Measurements from ENCODE around the gene ATAD3C. TPM values are rescaled to one million over a fixed set of nuclear protein-coding genes. Genes with fewer than 3 reads are reported as not detected.
A peak's percentile ranks its signal among the peaks of the same experiment; 100 is the strongest.
"Not testable (repeated sequence)": the region's sequence is repeated elsewhere in the genome, so short reads cannot be mapped to it uniquely, and the experiment has no call there.

Gene ATAD3C
- total RNA-seq, 2 donors from 2014 or later, result 0.55 TPM

- Histone ChIP-seq H3K9me3 (ENCODE audit: control insufficient read depth, low read length) (no peaks in the 10 kb centered on the region), H3K4me3 (ENCODE audit: low read length) (no peak overlapping the region), H3K27ac (ENCODE audit: low read depth, low read length) (no peak overlapping the region), H3K4me1 (ENCODE audit: control insufficient read depth, insufficient read depth, low read length) (no peaks in the 10 kb centered on the region), H3K36me3 (ENCODE audit: control insufficient read depth, insufficient read depth, low read length) (no peaks in the 10 kb centered on the region), H3K27me3 (ENCODE audit: control insufficient read depth, insufficient read depth, low read length, poor library complexity, severe bottlenecking) (peaks cover 8% of the 10 kb centered on the region), H3K9ac (ENCODE audit: extremely low read depth, low read length, poor library complexity, severe bottlenecking) (no peak overlapping the region)
- H3K9me3 Mint-ChIP-seq, result no peaks in the 10 kb centered on the region
- H3K27ac Mint-ChIP-seq, result no peak overlapping the region
- H3K4me3 Mint-ChIP-seq, result no peak overlapping the region
- TF ChIP-seq CTCF (conservative IDR thresholded peaks at IDR 0.05), result no peak
- no peak for DNase-seq
- WGBS, 2 experiments (ENCODE audit: insufficient coverage in 1 of 2, insufficient read length in 1 of 2), result 91 to 97% methylated on average over 21 to 26 of the region's 26 CpGs
- no peaks in the 10 kb centered on the region for H3K4me1 Mint-ChIP-seq
- H3K36me3 Mint-ChIP-seq (ENCODE audit: low read depth), result peaks cover 3% of the 10 kb centered on the region
- H3K27me3 Mint-ChIP-seq (ENCODE audit: insufficient read depth), result peaks cover 4% of the 10 kb centered on the region
Observed at GRCh38 chr1:1440262-1441001, 9.1 kb upstream of the ATAD3C start.

- no peaks in the 10 kb centered on the region for H3K9me3 ChIP-seq (ENCODE audit: control insufficient read depth, low read length)
- TF ChIP-seq CTCF (conservative IDR thresholded peaks at IDR 0.05), result peak; percentile 83
- no peak overlapping the region for H3K27ac ChIP-seq (ENCODE audit: low read depth, low read length)
- no peaks in the 10 kb centered on the region for H3K4me1 ChIP-seq (ENCODE audit: control insufficient read depth, insufficient read depth, low read length)
- no peak overlapping the region for H3K4me3 ChIP-seq (ENCODE audit: low read length)
- peak; percentile 76 for DNase-seq
- Mint-ChIP-seq H3K4me1 (no peaks in the 10 kb centered on the region), H3K27me3 (ENCODE audit: insufficient read depth) (peaks cover 3% of the 10 kb centered on the region), H3K27ac (no peak overlapping the region), H3K4me3 (no peak overlapping the region), H3K9me3 (no peaks in the 10 kb centered on the region), H3K36me3 (ENCODE audit: low read depth) (peaks cover 3% of the 10 kb centered on the region)
- no peak overlapping the region for H3K9ac ChIP-seq (ENCODE audit: extremely low read depth, low read length, poor library complexity, severe bottlenecking)
- peaks cover 4% of the 10 kb centered on the region for H3K27me3 ChIP-seq (ENCODE audit: control insufficient read depth, insufficient read depth, low read length, poor library complexity, severe bottlenecking)
- 83 to 86% methylated on average over 17 to 29 of the region's 29 CpGs for WGBS, 2 experiments (ENCODE audit: insufficient coverage in 1 of 2, insufficient read length in 1 of 2)
- H3K36me3 ChIP-seq (ENCODE audit: control insufficient read depth, insufficient read depth, low read length), result no peaks in the 10 kb centered on the region
Observed at GRCh38 chr1:1441002-1441888, 8.2 kb upstream of the ATAD3C start.

GRCh38 chr1:1442069-1442770, 7.3 kb upstream of the ATAD3C start:
- DNase-seq, result no peak
- H3K36me3 ChIP-seq (ENCODE audit: control insufficient read depth, insufficient read depth, low read length), result no peaks in the 10 kb centered on the region
- no peaks in the 10 kb centered on the region for H3K27me3 ChIP-seq (ENCODE audit: control insufficient read depth, insufficient read depth, low read length, poor library complexity, severe bottlenecking)
- WGBS, 2 experiments (ENCODE audit: insufficient coverage in 1 of 2, insufficient read length in 1 of 2), result 93 to 96% methylated on average over 32 of the region's 32 CpGs
- H3K27ac Mint-ChIP-seq, result no peak overlapping the region
- no peaks in the 10 kb centered on the region for H3K4me1 Mint-ChIP-seq
- peaks cover 3% of the 10 kb centered on the region for H3K36me3 Mint-ChIP-seq (ENCODE audit: low read depth)
- H3K9me3 Mint-ChIP-seq, result no peaks in the 10 kb centered on the region
- no peak for TF ChIP-seq CTCF (conservative IDR thresholded peaks at IDR 0.05)
- no peaks in the 10 kb centered on the region for H3K9me3 ChIP-seq (ENCODE audit: control insufficient read depth, low read length)
- no peak overlapping the region for H3K27ac ChIP-seq (ENCODE audit: low read depth, low read length)
- no peak overlapping the region for H3K9ac ChIP-seq (ENCODE audit: extremely low read depth, low read length, poor library complexity, severe bottlenecking)
- H3K27me3 Mint-ChIP-seq (ENCODE audit: insufficient read depth), result no peaks in the 10 kb centered on the region
- no peak overlapping the region for H3K4me3 ChIP-seq (ENCODE audit: low read length)
- no peaks in the 10 kb centered on the region for H3K4me1 ChIP-seq (ENCODE audit: control insufficient read depth, insufficient read depth, low read length)
- H3K4me3 Mint-ChIP-seq, result no peak overlapping the region

GRCh38 chr1:1446631-1447030, 2.9 kb upstream of the ATAD3C start:
- H3K4me1 Mint-ChIP-seq, result not testable (repeated sequence)

More at GRCh38 chr1:1446631-1447030, 2.9 kb upstream of the ATAD3C start:
- not testable (repeated sequence) for H3K4me3 Mint-ChIP-seq; H3K9ac ChIP-seq (ENCODE audit: extremely low read depth, low read length, poor library complexity, severe bottlenecking); H3K4me3 ChIP-seq (ENCODE audit: low read length); H3K9me3 Mint-ChIP-seq; H3K36me3 ChIP-seq (ENCODE audit: control insufficient read depth, insufficient read depth, low read length); H3K9me3 ChIP-seq (ENCODE audit: control insufficient read depth, low read length); H3K27me3 Mint-ChIP-seq (ENCODE audit: insufficient read depth); H3K4me1 ChIP-seq (ENCODE audit: control insufficient read depth, insufficient read depth, low read length); H3K27me3 ChIP-seq (ENCODE audit: control insufficient read depth, insufficient read depth, low read length, poor library complexity, severe bottlenecking); H3K27ac ChIP-seq (ENCODE audit: low read depth, low read length); DNase-seq; H3K27ac Mint-ChIP-seq; H3K36me3 Mint-ChIP-seq (ENCODE audit: low read depth)
- 91 to 95% methylated on average over 11 to 13 of the region's 19 CpGs for WGBS, 2 experiments (ENCODE audit: insufficient coverage in 1 of 2, insufficient read length in 1 of 2)

Measured in endodermal cell (in vitro differentiated cells).